CD14-positive monocyte (primary cell): ENCODE measurements around the gene MPV17L2. TPM values are rescaled to one million over a fixed set of nuclear protein-coding genes. Genes with fewer than 3 reads are reported as not detected.

Source experiments
- DNase-seq, 3 donors: peaks; one replicate each; pipeline ENCODE4 v3.0.0-alpha.2; 2011 to 2022
- H2AFZ ChIP-seq: 2 replicates; pipeline ENCODE4 v1.6.0; 2012; ENCODE audit warnings: mild to moderate bottlenecking, low read depth, low read length, inconsistent platforms; ENCODE audit not compliant: insufficient read depth, poor library complexity, severe bottlenecking
- H3K27ac ChIP-seq, 2 donors: 1 replicate in 1 of 2; 2 replicates in 1 of 2; pipeline ENCODE4 v1.5.1; 2012 to 2013; ENCODE audit warnings: low read length in 2 of 2, control low read depth in 1 of 2, inconsistent platforms in 1 of 2, low read depth in 1 of 2, mild to moderate bottlenecking in 1 of 2
- H3K27me3 ChIP-seq, 2 donors: one replicate each; pipeline versions ENCODE4 v1.6.0 to v1.6.1; 2011 to 2013; ENCODE audit warnings: low read length in 2 of 2; ENCODE audit not compliant: control insufficient read depth in 2 of 2, insufficient read depth in 2 of 2
- H3K36me3 ChIP-seq, 2 donors: replicated peaks in 1 of 2; 1 replicate in 1 of 2; 2 replicates in 1 of 2; pipeline versions ENCODE4 v1.5.1 to v1.6.1; 2012 to 2013; ENCODE audit warnings: low read length in 2 of 2, control low read depth in 1 of 2, inconsistent platforms in 1 of 2, mild to moderate bottlenecking in 1 of 2; ENCODE audit not compliant: insufficient read depth in 2 of 2, control insufficient read depth in 1 of 2
- H3K4me1 ChIP-seq, 2 donors: 1 replicate in 1 of 2; 2 replicates in 1 of 2; pipeline versions ENCODE4 v1.5.1 to v1.6.1; 2012 to 2013; ENCODE audit warnings: low read length in 2 of 2, control low read depth in 1 of 2, inconsistent platforms in 1 of 2, mild to moderate bottlenecking in 1 of 2, moderate library complexity in 1 of 2; ENCODE audit not compliant: insufficient read depth in 2 of 2, control insufficient read depth in 1 of 2
- H3K4me2 ChIP-seq: replicated peaks from 2 replicates; pipeline ENCODE3; 2012; ENCODE audit warnings: low read length, moderate library complexity, mild to moderate bottlenecking; ENCODE audit not compliant: poor library complexity, severe bottlenecking; ENCODE audit errors: extremely low read depth
- H3K4me3 ChIP-seq, 3 experiments: fragments of 200-600 bp in 1 of 3; sonication (generic) in 1 of 3; replicated peaks in 1 of 3; 1 replicate in 2 of 3; 2 replicates in 1 of 3; pipeline ENCODE4 v1.5.1; 2011 to 2013; ENCODE audit warnings: low read length in 3 of 3, mild to moderate bottlenecking in 3 of 3, control low read depth in 2 of 3, low read depth in 2 of 3, inconsistent platforms in 1 of 3, moderate library complexity in 1 of 3
- H3K79me2 ChIP-seq: 2 replicates; pipeline ENCODE4 v1.6.0; 2012; ENCODE audit warnings: mild to moderate bottlenecking, control low read depth, inconsistent platforms, low read length, moderate library complexity; ENCODE audit not compliant: insufficient read depth
- H3K9ac ChIP-seq: 2 replicates; pipeline ENCODE4 v1.6.0; 2017; ENCODE audit warnings: low read length, mild to moderate bottlenecking; ENCODE audit not compliant: insufficient read depth, poor library complexity, severe bottlenecking
- H3K9me3 ChIP-seq, 2 donors: replicated peaks in 1 of 2; 1 replicate in 1 of 2; 2 replicates in 1 of 2; pipeline versions ENCODE4 v1.5.1 to v1.6.1; 2012 to 2013; ENCODE audit warnings: low read length in 2 of 2, control low read depth in 1 of 2; ENCODE audit not compliant: control insufficient read depth in 1 of 2, insufficient read depth in 1 of 2
- H4K20me1 ChIP-seq: 2 replicates; pipeline ENCODE4 v1.6.0; 2012; ENCODE audit warnings: mild to moderate bottlenecking, low read length, control low read depth, moderate library complexity; ENCODE audit not compliant: insufficient read depth
- H3K27ac Mint-ChIP-seq, 7 donors: one replicate each; pipeline ENCODE4 v1.8.0; 2020; ENCODE audit warnings: mild to moderate bottlenecking in 7 of 7, mixed read lengths in 7 of 7, moderate library complexity in 6 of 7, inconsistent platforms in 2 of 7
- H3K27me3 Mint-ChIP-seq, 3 donors: one replicate each; pipeline ENCODE4 v1.8.0; 2021 to 2022; ENCODE audit warnings: low read depth in 3 of 3, mild to moderate bottlenecking in 3 of 3, mixed read lengths in 3 of 3, moderate library complexity in 3 of 3, inconsistent platforms in 1 of 3
- H3K36me3 Mint-ChIP-seq, 2 donors: one replicate each; pipeline ENCODE4 v1.8.0; 2020; ENCODE audit warnings: mixed read lengths in 2 of 2, inconsistent platforms in 1 of 2, mild to moderate bottlenecking in 1 of 2
- H3K4me1 Mint-ChIP-seq: one replicate; pipeline ENCODE4 v1.8.0; 2020; ENCODE audit warnings: mild to moderate bottlenecking, mixed read lengths
- H3K4me3 Mint-ChIP-seq, 2 donors: one replicate each; pipeline ENCODE4 v1.8.0; 2020; ENCODE audit warnings: mild to moderate bottlenecking in 2 of 2, mixed read lengths in 2 of 2, moderate library complexity in 1 of 2
- H3K9me3 Mint-ChIP-seq, 7 donors: one replicate each; pipeline ENCODE4 v1.8.0; 2020 to 2022; ENCODE audit warnings: mixed read lengths in 7 of 7, mild to moderate bottlenecking in 6 of 7, moderate library complexity in 6 of 7, inconsistent platforms in 2 of 7
- CTCF ChIP-seq: fragments of 200-600 bp; IDR thresholded peaks from one replicate; pipeline ENCODE4 v1.8.0; 2022; ENCODE audit warnings: antibody characterized with exemption, mild to moderate bottlenecking
- WGBS: methylation state at CpG from one replicate; pipeline ENCODE4 v1.1.5; 2013; ENCODE audit warnings: missing lambda C conversion rate; ENCODE audit not compliant: insufficient coverage; 5-methylcytosine and 5-hydroxymethylcytosine counted together
- intact Hi-C, 2 donors: fragments of 100-400 bp; cut with micrococcal nuclease; formaldehyde crosslinking; loops; one replicate each; pipeline versions ENCODE4 v1.15.0 to v1.15.1; 2023
- polyA plus RNA-seq, 3 donors: library from polyadenylated mRNA; depleted of rRNA in 1 of 3; unstranded in 2 of 3; stranded (reverse) in 1 of 3; fragments of 300-500 nt in 2 of 3; fragments of >200 nt in 1 of 3; fragmentation: Illumina TruSeq in 2 of 3; gene quantifications; 1 replicate in 2 of 3; 2 replicates in 1 of 3; pipeline ENCODE4 v1.2.3, GENCODE V29; 2012 to 2021

MPV17L2 gene
- polyA plus RNA-seq, 3 donors, result 14.3 to 20.2 (median 15.0) TPM

- Mint-ChIP-seq H3K36me3 (peaks cover 37 to 52% of the 10 kb centered on the region in 2 donors), H3K9me3 (peaks cover 0 to 2% (median 0%) of the 10 kb centered on the region in 7 donors)
- H3K36me3 ChIP-seq, result peaks cover 28 to 32% of the 10 kb centered on the region in 2 donors
These were observed 28.9 kb upstream of the MPV17L2 start for GRCh38 chr19:18164072-18164471.

GRCh38 chr19:18165794-18166544 is 27.0 kb upstream of the MPV17L2 start:
- Mint-ChIP-seq H3K4me1 (peaks cover 33% of the 10 kb centered on the region), H3K27ac (peak overlapping the region in 3 of 7 donors; percentile 26 to 40 (median 33)), H3K9me3 (peaks cover 0 to 2% (median 0%) of the 10 kb centered on the region in 7 donors), H3K36me3 (peaks cover 37 to 49% of the 10 kb centered on the region in 2 donors), H3K4me3 (no peak overlapping the region), H3K27me3 (peaks cover 0 to 1% (median 0%) of the 10 kb centered on the region in 3 donors)
- no peak for TF ChIP-seq CTCF
- H2AFZ ChIP-seq, result no peak overlapping the region
- no peaks in the 10 kb centered on the region for H3K9me3 ChIP-seq
- H3K36me3 ChIP-seq, result peaks cover 28 to 32% of the 10 kb centered on the region in 2 donors
- H4K20me1 ChIP-seq, result no peaks in the 10 kb centered on the region
- H3K27ac ChIP-seq, result no peak overlapping the region
- peaks cover 11% of the 10 kb centered on the region for H3K79me2 ChIP-seq
- intact Hi-C loops, result loop anchor here in 1 of 2 donors (5.0 kb wide), 1 partner anchor 54 kb away; no protein-coding TSS in a partner anchor
- 96% methylated on average over 11 of the region's 15 CpGs for WGBS
- no peak overlapping the region for H3K9ac ChIP-seq
- H3K4me2 ChIP-seq, result no peak overlapping the region
- no peak overlapping the region for H3K4me3 ChIP-seq
- H3K4me1 ChIP-seq, result peaks cover 36 to 45% of the 10 kb centered on the region in 2 donors
- DNase-seq, result no peak
- H3K27me3 ChIP-seq, result no peaks in the 10 kb centered on the region

More at GRCh38 chr19:18164072-18164471, 28.9 kb upstream of the MPV17L2 start:
- WGBS, result 100% methylated on average over 3 of the region's 7 CpGs
- Mint-ChIP-seq H3K27me3 (peaks cover 0 to 1% (median 0%) of the 10 kb centered on the region in 3 donors), H3K4me1 (peaks cover 23% of the 10 kb centered on the region), H3K27ac (peak overlapping the region in 1 of 7 donors; percentile 48), H3K4me3 (no peak overlapping the region)
- no peak overlapping the region for H3K9ac ChIP-seq
- peaks cover 25 to 34% of the 10 kb centered on the region in 2 donors for H3K4me1 ChIP-seq
- H3K4me2 ChIP-seq, result no peak overlapping the region
- no peaks in the 10 kb centered on the region for H4K20me1 ChIP-seq
- H3K9me3 ChIP-seq, result no peaks in the 10 kb centered on the region
- intact Hi-C loops, result no loop called here
- no peak overlapping the region for H2AFZ ChIP-seq
- no peak overlapping the region for H3K4me3 ChIP-seq
- no peak for TF ChIP-seq CTCF
- H3K79me2 ChIP-seq, result peaks cover 13% of the 10 kb centered on the region
- DNase-seq, result no peak
- no peaks in the 10 kb centered on the region for H3K27me3 ChIP-seq
- H3K27ac ChIP-seq, result no peak overlapping the region
